Spinal cord (tissue), 10 donors: ENCODE results near the gene P3H3. TPM values are rescaled to one million over a fixed set of nuclear protein-coding genes. Genes with fewer than 3 reads are reported as not detected.
"Not testable (repeated sequence)": the region's sequence is repeated elsewhere in the genome, so short reads cannot be mapped to it uniquely, and the experiment has no call there.

Experiments
- DNase-seq, 6 donors: peaks; one replicate each; pipeline versions ENCODE4 v3.0.0 to v3.0.0-alpha.2; 2013 to 2015; ENCODE audit warnings: low spot score in 6 of 6, low read depth in 4 of 6
- H3K27ac ChIP-seq: one replicate; pipeline ENCODE4 v1.5.1; 2013; ENCODE audit warnings: low read depth, low read length, control low read depth
- H3K27me3 ChIP-seq: one replicate; pipeline ENCODE4 v1.6.1; 2013; ENCODE audit warnings: low read length; ENCODE audit not compliant: control insufficient read depth, insufficient read depth
- H3K36me3 ChIP-seq: one replicate; pipeline ENCODE4 v1.6.1; 2013; ENCODE audit warnings: low read length; ENCODE audit not compliant: control insufficient read depth, insufficient read depth
- H3K4me1 ChIP-seq: one replicate; pipeline ENCODE4 v1.6.1; 2013; ENCODE audit warnings: low read length; ENCODE audit not compliant: control insufficient read depth, insufficient read depth
- H3K4me3 ChIP-seq: one replicate; pipeline ENCODE4 v1.5.1; 2013; ENCODE audit warnings: low read depth, low read length, control low read depth
- H3K9me3 ChIP-seq: one replicate; pipeline ENCODE4 v1.6.1; 2013; ENCODE audit warnings: low read length; ENCODE audit not compliant: control insufficient read depth, insufficient read depth
- WGBS: methylation state at CpG from one replicate; pipeline ENCODE4 v1.1.5; 2013; ENCODE audit warnings: missing lambda C conversion rate; ENCODE audit not compliant: insufficient coverage; 5-methylcytosine and 5-hydroxymethylcytosine counted together
- polyA plus RNA-seq, 2 donors: library from polyadenylated mRNA; unstranded; fragments of 120-200 nt; gene quantifications; one replicate each; pipeline ENCODE4 v1.2.1, GENCODE V29; 2013; ENCODE audit not compliant: insufficient read length in 2 of 2
- total RNA-seq, 2 donors: library from RNA; depleted of rRNA in 1 of 2; stranded (reverse); fragments of 120-200 nt in 1 of 2; fragments of >200 nt in 1 of 2; gene quantifications; one replicate each; pipeline versions ENCODE4 v1.2.3 to v1.2.4, GENCODE V29; 2013 to 2014
- donor health status: healthy.

Gene P3H3
- total and polyA plus RNA-seq, 4 donors: 22.7 to 42.3 (median 27.2) TPM

- H3K36me3 ChIP-seq: peaks cover 62% of the 10 kb centered on the region
- H3K9me3 ChIP-seq: no peaks in the 10 kb centered on the region
- DNase-seq: peak in 2 of 6 donors; percentile 43 to 51
- peaks cover 42% of the 10 kb centered on the region for H3K4me1 ChIP-seq
- no peaks in the 10 kb centered on the region for H3K27me3 ChIP-seq
- peak overlapping the region; percentile 69 for H3K4me3 ChIP-seq
- H3K27ac ChIP-seq: peak overlapping the region; percentile 86
- under 1% methylated on average over 13 of the region's 22 CpGs for WGBS
These were observed 40.2 kb downstream of the P3H3 start for GRCh38 chr12:6868211-6869048.

DNA sequence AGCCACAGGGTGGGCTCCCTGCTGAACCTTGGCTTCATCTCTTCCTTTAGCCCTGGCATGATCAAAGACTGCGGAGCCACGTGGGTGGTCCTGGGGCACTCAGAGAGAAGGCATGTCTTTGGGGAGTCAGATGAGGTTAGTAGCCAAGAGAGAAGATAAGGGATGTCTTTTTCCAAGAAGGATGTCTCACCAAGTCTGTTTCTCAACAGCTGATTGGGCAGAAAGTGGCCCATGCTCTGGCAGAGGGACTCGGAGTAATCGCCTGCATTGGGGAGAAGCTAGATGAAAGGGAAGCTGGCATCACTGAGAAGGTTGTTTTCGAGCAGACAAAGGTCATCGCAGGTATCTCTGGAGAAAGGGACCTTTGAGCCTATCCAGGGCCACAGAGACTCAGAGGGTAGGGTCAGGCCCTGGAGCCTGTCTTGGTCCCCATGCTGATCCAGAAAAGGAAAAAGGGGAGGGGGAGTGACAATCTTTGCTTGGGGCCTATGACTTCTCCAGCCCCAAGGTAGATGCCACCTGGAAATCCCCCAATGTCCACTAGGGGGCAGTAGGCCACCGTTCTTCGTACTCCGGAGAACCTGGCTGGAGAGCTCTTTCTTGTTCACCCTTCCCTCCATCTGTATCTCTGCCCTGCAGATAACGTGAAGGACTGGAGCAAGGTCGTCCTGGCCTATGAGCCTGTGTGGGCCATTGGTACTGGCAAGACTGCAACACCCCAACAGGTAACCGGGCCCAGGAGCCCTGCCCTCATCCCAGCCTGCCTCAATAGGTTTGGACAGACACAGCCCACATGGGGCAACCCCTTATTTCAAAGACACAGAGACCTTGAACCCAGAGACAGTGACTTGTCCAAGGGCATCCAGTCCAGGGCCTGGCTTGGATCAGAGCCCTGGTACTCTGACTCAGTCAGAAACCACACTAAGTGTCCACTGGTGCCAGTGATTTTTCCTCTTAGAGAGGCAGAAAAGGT lies 41.1 kb downstream of the P3H3 start:
- whole genome bisulfite sequencing: 30% methylated on average over 12 of the region's 12 CpGs
- Histone ChIP-seq H3K27me3 (no peaks in the 10 kb centered on the region), H3K9me3 (no peaks in the 10 kb centered on the region), H3K36me3 (peaks cover 53% of the 10 kb centered on the region), H3K4me1 (peaks cover 51% of the 10 kb centered on the region), H3K4me3 (peak overlapping the region; percentile 69), H3K27ac (no peak overlapping the region)
- peak in 5 of 6 donors; percentile 59 to 94 (median 70) for DNase-seq

- Histone ChIP-seq H3K36me3 (peaks cover 43% of the 10 kb centered on the region), H3K4me1 (peaks cover 56% of the 10 kb centered on the region)
- DNase-seq, H3K9me3 ChIP-seq, H3K4me3 ChIP-seq, H3K27me3 ChIP-seq, H3K27ac ChIP-seq: not testable (repeated sequence)
- 100% methylated on average over 1 of the region's 4 CpGs for WGBS
These were observed 42.1 kb downstream of the P3H3 start for GRCh38 chr12:6870304-6870703.

DNA sequence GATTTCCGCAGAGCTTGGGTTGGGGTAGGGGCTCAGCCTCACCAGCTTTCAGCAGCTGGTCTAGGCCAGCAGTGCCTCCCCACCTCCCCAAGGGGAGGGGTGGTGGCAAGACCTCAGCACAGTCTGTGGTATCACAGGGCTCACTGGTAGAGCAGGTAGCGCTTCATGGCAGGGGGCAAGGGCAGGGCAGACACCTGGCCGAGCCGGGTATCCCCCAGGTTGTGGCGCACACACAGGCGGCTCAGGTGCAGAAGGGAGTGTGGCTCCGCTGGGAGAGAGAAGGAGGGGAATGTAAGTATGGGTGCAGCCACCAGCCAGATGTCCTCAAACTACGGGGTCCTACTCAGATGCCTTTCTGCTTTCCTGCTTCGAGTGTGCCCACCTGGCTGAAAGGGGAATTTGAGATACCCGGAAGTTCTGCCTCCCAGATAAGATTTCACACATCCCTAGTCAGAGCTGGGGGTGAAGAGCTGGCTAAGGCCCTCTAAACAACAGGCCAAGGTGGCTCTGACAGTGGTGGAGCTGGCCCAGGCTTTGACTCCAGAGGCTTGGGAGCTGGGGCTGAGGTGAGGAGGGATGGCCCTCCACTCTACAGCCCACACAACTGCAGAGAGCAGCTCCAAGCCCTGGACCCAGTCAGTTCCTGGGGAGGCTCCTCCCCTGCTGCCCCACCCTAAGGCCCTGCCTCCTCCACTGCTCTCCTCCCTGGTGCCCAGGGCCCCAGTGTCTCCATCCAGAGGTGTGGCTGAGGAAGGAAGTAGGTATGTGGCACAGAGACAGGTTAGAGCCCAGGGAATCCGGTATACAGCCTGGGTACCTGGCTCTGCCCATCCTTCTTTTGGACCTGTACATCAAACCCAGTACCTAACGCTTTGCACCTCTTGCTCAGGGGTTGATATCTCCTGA lies 43.1 kb downstream of the P3H3 start:
- H3K4me1 ChIP-seq: peaks cover 56% of the 10 kb centered on the region
- H3K27ac ChIP-seq: no peak overlapping the region
- DNase-seq: no peak
- H3K4me3 ChIP-seq: peak overlapping the region; percentile 73
- 80% methylated on average over 11 of the region's 12 CpGs for WGBS
- H3K27me3 ChIP-seq: no peaks in the 10 kb centered on the region
- H3K36me3 ChIP-seq: peaks cover 33% of the 10 kb centered on the region
- H3K9me3 ChIP-seq: no peaks in the 10 kb centered on the region

DNA sequence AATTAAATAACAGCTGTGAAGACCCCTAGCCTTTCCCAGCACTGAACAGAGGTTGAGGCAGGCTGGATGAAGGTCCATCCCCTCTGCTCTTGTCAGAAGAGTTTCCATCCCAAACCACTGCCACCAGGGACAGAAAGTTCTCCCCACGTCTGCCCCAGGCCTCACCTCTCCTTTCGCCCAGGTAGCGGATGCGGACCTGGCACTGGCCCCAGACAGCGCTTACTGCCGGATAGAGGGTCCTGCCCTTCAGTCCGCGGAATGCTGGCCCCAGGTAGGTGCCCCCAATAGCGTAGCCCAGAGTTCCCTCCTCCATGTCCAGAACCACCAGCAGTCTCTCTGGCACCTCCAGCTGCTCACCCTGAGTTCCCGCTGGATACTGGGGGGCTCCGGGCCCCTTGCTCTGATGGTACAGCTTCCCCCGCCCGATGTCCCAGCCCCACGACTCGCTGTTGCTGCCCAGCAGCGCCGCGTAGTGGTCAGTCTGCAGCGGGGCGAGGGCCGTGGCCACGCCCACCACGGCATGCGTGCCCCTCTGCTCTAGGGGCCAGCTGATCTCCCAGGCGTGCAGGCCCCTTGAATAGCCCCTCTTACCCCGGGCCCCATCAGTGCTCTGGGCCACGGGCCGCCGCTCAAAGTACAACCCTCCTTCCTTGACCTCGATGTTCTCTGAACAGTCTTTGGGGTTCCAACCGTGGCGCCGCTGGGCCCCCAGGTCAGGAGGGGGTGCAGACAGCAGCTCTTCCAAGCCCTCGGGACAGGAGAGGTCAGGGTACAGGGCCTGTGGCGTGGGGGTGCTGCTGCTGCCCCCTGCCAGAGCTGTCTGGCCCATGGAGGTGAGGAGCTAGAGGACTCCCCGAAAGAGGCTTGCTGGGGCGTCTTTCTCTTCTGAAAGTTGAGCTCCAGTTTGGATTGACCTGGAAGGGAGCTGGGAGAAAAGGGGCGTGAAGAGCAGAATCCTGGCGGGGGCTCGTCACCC lies 44.2 kb downstream of the P3H3 start:
- WGBS: 1% methylated on average over 35 of the region's 40 CpGs
- no peaks in the 10 kb centered on the region for H3K27me3 ChIP-seq
- H3K36me3 ChIP-seq: peaks cover 29% of the 10 kb centered on the region
- H3K4me3 ChIP-seq: peak overlapping the region; percentile 73
- H3K27ac ChIP-seq: peak overlapping the region; percentile 76
- peak in 5 of 6 donors; percentile 63 to 92 (median 68) for DNase-seq
- no peaks in the 10 kb centered on the region for H3K9me3 ChIP-seq
- peaks cover 50% of the 10 kb centered on the region for H3K4me1 ChIP-seq

- peak within 1 kb of the TSS; percentile 92 for H3K27ac ChIP-seq
- WGBS: under 1% methylated on average over 66 of the region's 66 CpGs
These were observed 45.1 kb downstream of the P3H3 start, which contains the start of gene SPSB2 for GRCh38 chr12:6873094-6874014. TSS of gene SPSB2 (minus strand) at chr12:6873303. CDS start at chr12:6872901, 402 bp downstream.

GRCh38 chr12:6874015-6874368 lies 45.8 kb downstream of the P3H3 start:
- peak overlapping the region; percentile 92 for H3K27ac ChIP-seq
- H3K36me3 ChIP-seq: peaks cover 29% of the 10 kb centered on the region
- WGBS: 0% methylated on average over 2 of the region's 9 CpGs
- H3K27me3 ChIP-seq, DNase-seq, H3K9me3 ChIP-seq: not testable (repeated sequence)
- H3K4me3 ChIP-seq: peak overlapping the region; percentile 73
- H3K4me1 ChIP-seq: peaks cover 40% of the 10 kb centered on the region

More at GRCh38 chr12:6873094-6874014, 45.1 kb downstream of the P3H3 start, which contains the start of gene SPSB2:
- H3K4me3 ChIP-seq: peak within 1 kb of the TSS; percentile 73
- DNase-seq: peak; percentile 75 to 98 (median 88)
- H3K36me3 ChIP-seq: peaks cover 29% of the 10 kb centered on the region
- no peaks in the 10 kb centered on the region for H3K27me3 ChIP-seq
- H3K4me1 ChIP-seq: peaks cover 47% of the 10 kb centered on the region
- no peaks in the 10 kb centered on the region for H3K9me3 ChIP-seq
